ENCODE measurements around the gene TBC1D1.

The TBC1D1 gene

GRCh38 chr4:37927434-37927833 lies 36.5 kb downstream of the TBC1D1 start:
- no peak for DNase-seq

- peak; percentile 21 for DNase-seq
Observed at GRCh38 chr4:37928426-37929416, 37.8 kb downstream of the TBC1D1 start.

GRCh38 chr4:37934096-37934495 lies 43.2 kb downstream of the TBC1D1 start:
- no peak for DNase-seq

GRCh38 chr4:37934609-37935008 lies 43.7 kb downstream of the TBC1D1 start:
- no peak for DNase-seq

GRCh38 chr4:37935026-37935425 lies 44.1 kb downstream of the TBC1D1 start:
- DNase-seq = no peak

- DNase-seq = no peak
Observed at GRCh38 chr4:37936889-37937498, 46.1 kb downstream of the TBC1D1 start.

- no peak for DNase-seq
Observed at GRCh38 chr4:37938208-37938607, 47.3 kb downstream of the TBC1D1 start.

GRCh38 chr4:37946503-37947179 lies 55.8 kb downstream of the TBC1D1 start:
- DNase-seq = no peak

GRCh38 chr4:37948542-37948941 lies 57.7 kb downstream of the TBC1D1 start:
- no peak for DNase-seq

- no peak for DNase-seq
Observed at GRCh38 chr4:37949636-37950426, 58.9 kb downstream of the TBC1D1 start.

GRCh38 chr4:37951461-37952352 lies 60.8 kb downstream of the TBC1D1 start:
- no peak for DNase-seq

- DNase-seq = no peak
Observed at GRCh38 chr4:37953156-37953555, 62.3 kb downstream of the TBC1D1 start.

GRCh38 chr4:37953620-37954293 lies 62.9 kb downstream of the TBC1D1 start:
- DNase-seq = peak; percentile 73

GRCh38 chr4:37956941-37957340 lies 66.1 kb downstream of the TBC1D1 start:
- DNase-seq = no peak

GRCh38 chr4:37958932-37959331 lies 68.0 kb downstream of the TBC1D1 start:
- DNase-seq = no peak

GRCh38 chr4:37960098-37960497 lies 69.2 kb downstream of the TBC1D1 start, which contains the start of gene PTTG2:
TSS of gene PTTG2 (plus strand) at chr4:37960398. CDS start at chr4:37960435, 37 bp downstream.
- no peak for DNase-seq

GRCh38 chr4:37960679-37961450 lies 70.0 kb downstream of the TBC1D1 start:
- DNase-seq = no peak

GRCh38 chr4:37964734-37965457 lies 74.0 kb downstream of the TBC1D1 start:
- no peak for DNase-seq

GRCh38 chr4:37966044-37966443 lies 75.2 kb downstream of the TBC1D1 start:
- DNase-seq = no peak

Data from fibroblast of skin of right quadriceps (primary cell).